A549 (cell line): ENCODE measurements around the gene PIGK. TPM values are rescaled to one million over a fixed set of nuclear protein-coding genes. Genes with fewer than 3 reads are reported as not detected.
A peak's percentile ranks its signal among the peaks of the same experiment; 100 is the strongest.
"Not testable (repeated sequence)": the region's sequence is repeated elsewhere in the genome, so short reads cannot be mapped to it uniquely, and the experiment has no call there.

Source experiments
- ATAC-seq, 2 experiments: fragments of 200-7000 bp in 1 of 2; fragments of >200 bp in 1 of 2; cut with Nextera tagmentation in 1 of 2; cut with Tn5 transposase in 1 of 2; 3 replicates each; pipeline versions ENCODE4 v1.8.0 to v1.9.1; 2018 to 2020; ENCODE audit warnings: mild to moderate bottlenecking in 1 of 2, moderate library complexity in 1 of 2
- CTCF ChIA-PET: fragments of 300-600 bp; sonication (Branson Sonifier 250); formaldehyde crosslinking; extraction: SDS; loops from one replicate; lab custom pipeline; 2021; ENCODE audit warnings: antibody characterized with exemption, inconsistent platforms; lab: Yijun Ruan, JAX
- POLR2A ChIA-PET: fragments of 350-600 bp; formaldehyde crosslinking; extraction: SDS; loops from one replicate; lab custom pipeline; 2021; ENCODE audit warnings: antibody characterized with exemption, inconsistent platforms; lab: Yijun Ruan, JAX
- DNase-seq, 2 experiments: peaks; one replicate each; pipeline versions ENCODE4 v3.0.0 to v3.0.0-alpha.2; 2011 to 2016; ENCODE audit warnings: low read depth in 1 of 2, low spot score in 1 of 2
- FAIRE-seq: peaks from 2 replicates; lab custom pipeline; 2011; peaks lifted over from hg19 to GRCh38; lab: Jason Lieb, UNC
- H3K27ac ChIP-seq, 2 experiments: fragments of >200 bp; sonication (Bioruptor Twin); formaldehyde crosslinking; 3 replicates each; pipeline ENCODE4 v1.5.1; 2016 to 2017
- H3K4me1 ChIP-seq: fragments of >200 bp; sonication (Bioruptor Twin); formaldehyde crosslinking; 3 replicates; pipeline ENCODE4 v1.6.1; 2016
- H3K4me2 ChIP-seq: fragments of >200 bp; sonication (Bioruptor Twin); formaldehyde crosslinking; 3 replicates; pipeline ENCODE4 v1.6.1; 2016
- H3K4me3 ChIP-seq: fragments of >200 bp; sonication (Bioruptor Twin); formaldehyde crosslinking; 3 replicates; pipeline ENCODE4 v1.5.1; 2016
- H3K9me3 ChIP-seq: fragments of >200 bp; sonication (Bioruptor Twin); formaldehyde crosslinking; 3 replicates; pipeline ENCODE4 v1.6.1; 2016
- BHLHE40 ChIP-seq: IDR thresholded peaks from 2 replicates; pipeline ENCODE4 v1.6.1; 2012; ENCODE audit warnings: low read depth, low read length, inconsistent platforms
- CEBPB ChIP-seq, 2 experiments: fragments of >200 bp in 1 of 2; sonication (Bioruptor Twin) in 1 of 2; formaldehyde crosslinking in 1 of 2; IDR thresholded peaks; 2 replicates each; pipeline ENCODE4 v1.6.1; 2012 to 2016
- EHF ChIP-seq: fragments of 250-450 bp; sonication (Bioruptor Pico); IDR thresholded peaks from 2 replicates; pipeline ENCODE4 v1.5.0; 2020; ENCODE audit warnings: mild to moderate bottlenecking
- EHMT2 ChIP-seq: fragments of 200-600 bp; sonication (generic); IDR thresholded peaks from 2 replicates; pipeline ENCODE4 v1.6.1; 2016; ENCODE audit warnings: antibody characterized with exemption, low read depth, mild to moderate bottlenecking, moderate library complexity
- FOSB ChIP-seq: fragments of 250-450 bp; sonication (Bioruptor Pico); IDR thresholded peaks from 2 replicates; pipeline ENCODE4 v1.5.0; 2020; ENCODE audit warnings: mild to moderate bottlenecking, moderate library complexity
- GATA3 ChIP-seq: IDR thresholded peaks from 2 replicates; pipeline ENCODE4 v1.6.1; 2012; ENCODE audit warnings: borderline replicate concordance
- HEYL ChIP-seq: fragments of 250-450 bp; sonication (Bioruptor Pico); IDR thresholded peaks from 2 replicates; pipeline ENCODE4 v1.8.0; 2021; ENCODE audit warnings: mild to moderate bottlenecking, moderate library complexity
- HMGXB4 ChIP-seq: fragments of 250-450 bp; sonication (Bioruptor Pico); IDR thresholded peaks from 2 replicates; pipeline ENCODE4 v1.5.0; 2021; ENCODE audit warnings: mild to moderate bottlenecking, moderate library complexity, borderline replicate concordance
- HOXA7 ChIP-seq: fragments of 250-450 bp; sonication (Bioruptor Pico); IDR thresholded peaks from 2 replicates; pipeline ENCODE4 v1.5.0; 2020; ENCODE audit warnings: mild to moderate bottlenecking, moderate library complexity
- HOXB13 ChIP-seq: fragments of 250-450 bp; sonication (Bioruptor Pico); IDR thresholded peaks from 2 replicates; pipeline ENCODE4 v1.5.0; 2020; ENCODE audit warnings: low read depth, mild to moderate bottlenecking, moderate library complexity
- JUN ChIP-seq, 2 experiments: fragments of >200 bp; sonication (Bioruptor Twin); formaldehyde crosslinking; IDR thresholded peaks; 2 replicates in 1 of 2; 3 replicates in 1 of 2; pipeline ENCODE4 v1.6.1; 2016 to 2017
- MYC ChIP-seq: IDR thresholded peaks from 2 replicates; pipeline ENCODE4 v1.6.1; 2012; ENCODE audit warnings: mild to moderate bottlenecking, inconsistent platforms, low read length, improper control_type of control experiment, borderline replicate concordance
- RARB ChIP-seq: fragments of 250-450 bp; sonication (Bioruptor Pico); IDR thresholded peaks from 2 replicates; pipeline ENCODE4 v1.8.0; 2021; ENCODE audit warnings: mild to moderate bottlenecking, moderate library complexity
- RCOR1 ChIP-seq: fragments of 150-350 bp; IDR thresholded peaks from 2 replicates; pipeline ENCODE4 v1.6.1; 2014; ENCODE audit warnings: antibody characterized with exemption, low read length, low read depth
- SMC3 ChIP-seq: fragments of >200 bp; sonication (Bioruptor Twin); formaldehyde crosslinking; IDR thresholded peaks from 3 replicates; pipeline ENCODE4 v1.6.1; 2018; ENCODE audit warnings: inconsistent platforms
- SREBF2 ChIP-seq: fragments of 450-650 bp; IDR thresholded peaks from 2 replicates; pipeline ENCODE4 v1.6.1; 2014; ENCODE audit warnings: mild to moderate bottlenecking, moderate library complexity
- ZC3H11A ChIP-seq: fragments of 450-650 bp; IDR thresholded peaks from 2 replicates; pipeline ENCODE4 v1.6.1; 2014; ENCODE audit warnings: antibody characterized with exemption, mild to moderate bottlenecking
- ZNF302 ChIP-seq: fragments of 250-450 bp; sonication (Bioruptor Pico); IDR thresholded peaks from 2 replicates; pipeline ENCODE4 v1.9.0; 2021; ENCODE audit warnings: inconsistent platforms, mild to moderate bottlenecking, moderate library complexity
- WGBS: methylation state at CpG from one replicate; pipeline ENCODE4 v1.1.6; 2017; ENCODE audit errors: missing lambda C conversion rate; 5-methylcytosine and 5-hydroxymethylcytosine counted together
- polyA plus RNA-seq, 4 experiments: library from polyadenylated mRNA; depleted of rRNA in 3 of 4; stranded (reverse); fragments of >200 nt; fragmentation: RNase III in 1 of 4; extraction: RNeasy Plus Mini Kit Qiagen cat#74134 plus additional on column Dnase treatment in 1 of 4; gene quantifications; 2 replicates in 3 of 4; 3 replicates in 1 of 4; pipeline ENCODE4 v1.2.3, GENCODE V29; 2011 to 2017
- TF ChIP-seq, protein P1 (sequence below): fragments of 450-650 bp; IDR thresholded peaks from 2 replicates; pipeline ENCODE4 v1.6.1; 2014; ENCODE audit warnings: antibody characterized with exemption
- TF ChIP-seq, protein P2 (sequence below): fragments of >200 bp; sonication (Bioruptor Twin); formaldehyde crosslinking; IDR thresholded peaks from 2 replicates; pipeline ENCODE4 v1.6.1; 2016
- TF ChIP-seq, protein P3 (sequence below): IDR thresholded peaks from 2 replicates; pipeline ENCODE4 v1.6.1; 2012
- TF ChIP-seq, protein P4 (sequence below): fragments of 250-450 bp; sonication (Bioruptor Pico); IDR thresholded peaks from 2 replicates; pipeline ENCODE4 v1.5.0; 2020; ENCODE audit warnings: low read depth, mild to moderate bottlenecking, moderate library complexity
- TF ChIP-seq, protein P5 (sequence below): fragments of >200 bp; sonication (Bioruptor Twin); formaldehyde crosslinking; IDR thresholded peaks from 3 replicates; pipeline ENCODE4 v1.6.1; 2016

The PIGK gene
- polyA plus RNA-seq, 2 of the 4 experiments (the other 2 are of a cell fraction), result 31.2 to 38.5 TPM

GRCh38 chr1:77218477-77219165, 609 bp downstream of the PIGK start:
- Histone ChIP-seq H3K27ac (peak overlapping the region; percentile 83 to 88), H3K4me3 (peak overlapping the region; percentile 70)
- DNase-seq, result no peak
- TF ChIP-seq ZC3H11A (no peak), CEBPB (IDR thresholded peaks at IDR 0.05) (no peak), HMGXB4 (CRISPR knock-in tag) (no peak), RCOR1 (no peak), HEYL (CRISPR knock-in tag) (no peak), GATA3 (no peak), HOXB13 (CRISPR knock-in tag) (no peak), SREBF2 (no peak), RARB (no peak)
- TF ChIP-seq, protein P1, sequence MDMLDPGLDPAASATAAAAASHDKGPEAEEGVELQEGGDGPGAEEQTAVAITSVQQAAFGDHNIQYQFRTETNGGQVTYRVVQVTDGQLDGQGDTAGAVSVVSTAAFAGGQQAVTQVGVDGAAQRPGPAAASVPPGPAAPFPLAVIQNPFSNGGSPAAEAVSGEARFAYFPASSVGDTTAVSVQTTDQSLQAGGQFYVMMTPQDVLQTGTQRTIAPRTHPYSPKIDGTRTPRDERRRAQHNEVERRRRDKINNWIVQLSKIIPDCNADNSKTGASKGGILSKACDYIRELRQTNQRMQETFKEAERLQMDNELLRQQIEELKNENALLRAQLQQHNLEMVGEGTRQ, result no peak
- TF ChIP-seq, protein P2, sequence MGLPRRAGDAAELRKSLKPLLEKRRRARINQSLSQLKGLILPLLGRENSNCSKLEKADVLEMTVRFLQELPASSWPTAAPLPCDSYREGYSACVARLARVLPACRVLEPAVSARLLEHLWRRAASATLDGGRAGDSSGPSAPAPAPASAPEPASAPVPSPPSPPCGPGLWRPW, result no peak
- TF ChIP-seq, all 56 proteins: peak for 0
- Histone ChIP-seq H3K9me3 (no peaks in the 10 kb centered on the region), H3K4me1 (peaks cover 9% of the 10 kb centered on the region; the same call in 1 of the 3 replicates), H3K4me2 (peak overlapping the region; percentile 91)
- ATAC-seq, result peak; percentile 69 to 78; a peak in 5 of 6 replicates
- POLR2A ChIA-PET, result interaction anchor here (1.7 kb wide), 1 partner anchor 63 kb away, joined by 4 read pairs; the partner anchor contains the start of gene AK5
- 2% methylated on average over 12 of the region's 12 CpGs for WGBS
- CTCF ChIA-PET, result interaction anchor here (0.6 kb wide), 1 partner anchor 13 kb away, joined by 3 read pairs; no protein-coding TSS in a partner anchor
- no peak for FAIRE-seq

DNA sequence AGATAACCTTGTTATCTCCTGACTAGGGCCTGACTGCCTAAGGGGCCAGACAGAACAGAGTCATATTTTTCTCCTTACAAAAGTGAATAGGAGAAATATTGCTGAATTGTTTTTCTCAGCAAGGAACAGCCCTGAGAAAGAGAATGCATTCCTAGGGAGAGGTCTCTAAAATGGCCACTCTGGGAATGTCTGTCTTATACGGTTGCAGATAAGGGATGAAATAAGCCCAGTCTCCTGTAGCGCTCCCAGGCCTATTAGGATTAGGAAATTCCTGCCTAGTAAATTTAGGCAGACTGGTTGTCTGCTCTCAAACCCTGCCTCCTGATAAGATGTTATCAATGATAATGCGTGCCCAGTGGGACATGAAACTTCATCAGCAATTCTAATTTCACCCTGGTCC, 15.2 kb downstream of the PIGK start:
- H3K4me2 ChIP-seq, POLR2A ChIA-PET, ATAC-seq, H3K4me3 ChIP-seq, CTCF ChIA-PET, H3K27ac ChIP-seq, H3K4me1 ChIP-seq, FAIRE-seq, DNase-seq, H3K9me3 ChIP-seq: not testable (repeated sequence)
- WGBS, result 88% methylated on average over 3 of the region's 3 CpGs

DNA sequence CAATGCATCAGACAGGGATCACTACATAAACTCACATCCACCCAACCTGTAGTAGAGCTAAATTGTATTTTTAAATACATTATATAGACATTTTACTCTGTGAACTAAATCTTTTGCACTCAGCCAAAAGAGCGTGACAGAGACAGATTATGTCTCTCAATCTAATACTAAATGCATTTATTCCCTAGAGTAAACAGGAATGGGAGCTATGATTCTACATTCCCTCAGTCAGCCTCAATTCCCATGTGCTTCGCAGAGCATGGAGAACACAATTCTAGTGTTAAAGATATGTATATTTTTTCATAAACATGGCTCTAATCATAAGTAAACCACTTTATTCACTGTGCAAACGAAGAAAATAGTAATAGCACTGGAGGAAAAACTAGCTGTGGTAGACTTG, 16.5 kb downstream of the PIGK start:
- TF ChIP-seq, protein P3, sequence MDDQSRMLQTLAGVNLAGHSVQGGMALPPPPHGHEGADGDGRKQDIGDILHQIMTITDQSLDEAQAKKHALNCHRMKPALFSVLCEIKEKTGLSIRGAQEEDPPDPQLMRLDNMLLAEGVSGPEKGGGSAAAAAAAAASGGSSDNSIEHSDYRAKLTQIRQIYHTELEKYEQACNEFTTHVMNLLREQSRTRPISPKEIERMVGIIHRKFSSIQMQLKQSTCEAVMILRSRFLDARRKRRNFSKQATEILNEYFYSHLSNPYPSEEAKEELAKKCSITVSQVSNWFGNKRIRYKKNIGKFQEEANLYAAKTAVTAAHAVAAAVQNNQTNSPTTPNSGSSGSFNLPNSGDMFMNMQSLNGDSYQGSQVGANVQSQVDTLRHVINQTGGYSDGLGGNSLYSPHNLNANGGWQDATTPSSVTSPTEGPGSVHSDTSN, result no peak
- no peak for TF ChIP-seq EHMT2
- H3K27ac ChIP-seq, result no peak overlapping the region
- ATAC-seq, result no peak
- WGBS, result 73% methylated on average over 3 of the region's 3 CpGs
- no peak overlapping the region for H3K4me3 ChIP-seq
- no peaks in the 10 kb centered on the region for H3K4me1 ChIP-seq
- FAIRE-seq, result no peak
- ChIA-PET CTCF (no interaction called here), POLR2A (no interaction called here)
- DNase-seq, result no peak
- no peaks in the 10 kb centered on the region for H3K9me3 ChIP-seq
- H3K4me2 ChIP-seq, result no peak overlapping the region

DNA sequence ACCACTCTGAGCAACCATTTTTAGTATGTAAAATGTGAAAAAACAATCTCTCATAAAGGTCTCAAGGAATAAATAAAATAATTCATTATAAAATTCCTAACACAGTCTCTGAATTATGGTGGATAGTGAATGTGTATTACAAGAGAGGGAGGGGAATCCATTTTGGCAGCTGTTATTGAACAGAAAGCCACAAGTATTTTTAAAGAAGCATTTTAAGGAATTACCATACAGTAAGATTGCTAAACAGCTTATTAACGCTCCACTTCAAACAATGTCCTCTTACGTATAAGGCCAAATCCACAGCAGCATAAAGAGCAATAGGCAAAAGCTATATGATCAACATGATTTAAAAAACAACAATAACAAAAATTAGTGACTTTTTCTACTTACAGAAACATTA, 18.4 kb downstream of the PIGK start:
- DNase-seq, result no peak
- no peak overlapping the region for H3K27ac ChIP-seq
- no peaks in the 10 kb centered on the region for H3K9me3 ChIP-seq
- no peak for ATAC-seq
- ChIA-PET CTCF (no interaction called here), POLR2A (no interaction called here)
- H3K4me1 ChIP-seq, result no peaks in the 10 kb centered on the region
- no peak overlapping the region for H3K4me3 ChIP-seq
- H3K4me2 ChIP-seq, result no peak overlapping the region
- no peak for FAIRE-seq
- 93% methylated on average over 2 of the region's 2 CpGs for WGBS
- no peak for TF ChIP-seq SMC3
- no peak for TF ChIP-seq CEBPB (IDR thresholded peaks at IDR 0.05)
- no peak for TF ChIP-seq EHMT2
- no peak for TF ChIP-seq FOSB (CRISPR knock-in tag)
- TF ChIP-seq EHF (CRISPR knock-in tag), result no peak
- TF ChIP-seq HEYL (CRISPR knock-in tag), result no peak
- TF ChIP-seq GATA3, result no peak
- TF ChIP-seq MYC, result no peak
- TF ChIP-seq, protein P2, result no peak
- TF ChIP-seq, protein P4, sequence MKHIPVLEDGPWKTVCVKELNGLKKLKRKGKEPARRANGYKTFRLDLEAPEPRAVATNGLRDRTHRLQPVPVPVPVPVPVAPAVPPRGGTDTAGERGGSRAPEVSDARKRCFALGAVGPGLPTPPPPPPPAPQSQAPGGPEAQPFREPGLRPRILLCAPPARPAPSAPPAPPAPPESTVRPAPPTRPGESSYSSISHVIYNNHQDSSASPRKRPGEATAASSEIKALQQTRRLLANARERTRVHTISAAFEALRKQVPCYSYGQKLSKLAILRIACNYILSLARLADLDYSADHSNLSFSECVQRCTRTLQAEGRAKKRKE (CRISPR knock-in tag), result no peak
- TF ChIP-seq JUN (IDR thresholded peaks at IDR 0.05), result no peak
- TF ChIP-seq, protein P5, sequence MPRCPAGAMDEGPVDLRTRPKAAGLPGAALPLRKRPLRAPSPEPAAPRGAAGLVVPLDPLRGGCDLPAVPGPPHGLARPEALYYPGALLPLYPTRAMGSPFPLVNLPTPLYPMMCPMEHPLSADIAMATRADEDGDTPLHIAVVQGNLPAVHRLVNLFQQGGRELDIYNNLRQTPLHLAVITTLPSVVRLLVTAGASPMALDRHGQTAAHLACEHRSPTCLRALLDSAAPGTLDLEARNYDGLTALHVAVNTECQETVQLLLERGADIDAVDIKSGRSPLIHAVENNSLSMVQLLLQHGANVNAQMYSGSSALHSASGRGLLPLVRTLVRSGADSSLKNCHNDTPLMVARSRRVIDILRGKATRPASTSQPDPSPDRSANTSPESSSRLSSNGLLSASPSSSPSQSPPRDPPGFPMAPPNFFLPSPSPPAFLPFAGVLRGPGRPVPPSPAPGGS, result no peak
- no peak for TF ChIP-seq HOXA7
- no peak for TF ChIP-seq BHLHE40
- no peak for TF ChIP-seq ZNF302 (CRISPR knock-in tag)
- TF ChIP-seq RARB, result no peak
